HG02759 (cell line): ENCODE data around the gene CYP3A5.
"Not testable (repeated sequence)": the region's sequence is repeated elsewhere in the genome, so short reads cannot be mapped to it uniquely, and the experiment has no call there.

Source experiments
- ATAC-seq: cut with Tn5 transposase; IDR thresholded peaks from one replicate; pipeline ENCODE4 v1.9.1; 2021; ENCODE audit warnings: mild to moderate bottlenecking, moderate library complexity; ENCODE audit not compliant: unreplicated experiment

CYP3A5 gene

GRCh38 chr7:99679400-99680191, at the start of gene CYP3A5:
CYP3A5 (minus strand) TSS chr7:99679996; CDS start chr7:99679896, 100 bp downstream.
- no peak for ATAC-seq

- no peak for ATAC-seq
Measured at GRCh38 chr7:99728615-99729014, 48.8 kb upstream of the CYP3A5 start.

GRCh38 chr7:99723201-99723600, 43.4 kb upstream of the CYP3A5 start:
- not testable (repeated sequence) for ATAC-seq

- ATAC-seq = no peak
Measured at GRCh38 chr7:99720800-99721595, 41.2 kb upstream of the CYP3A5 start.

- no peak for ATAC-seq
Measured at GRCh38 chr7:99719996-99720769, 40.4 kb upstream of the CYP3A5 start.

- no peak for ATAC-seq
Measured at GRCh38 chr7:99713995-99714570, 34.3 kb upstream of the CYP3A5 start.

- no peak for ATAC-seq
Measured at GRCh38 chr7:99709838-99710578, 30.2 kb upstream of the CYP3A5 start.

- ATAC-seq = no peak
Measured at GRCh38 chr7:99709260-99709659, 29.5 kb upstream of the CYP3A5 start.

GRCh38 chr7:99707096-99707495, 27.3 kb upstream of the CYP3A5 start:
- no peak for ATAC-seq

GRCh38 chr7:99699946-99700345, 20.1 kb upstream of the CYP3A5 start:
- ATAC-seq = no peak

GRCh38 chr7:99698867-99699730, 19.3 kb upstream of the CYP3A5 start:
- not testable (repeated sequence) for ATAC-seq

GRCh38 chr7:99694912-99695304, 15.1 kb upstream of the CYP3A5 start:
- ATAC-seq = no peak

GRCh38 chr7:99694201-99694911, 14.6 kb upstream of the CYP3A5 start:
- ATAC-seq = no peak

- ATAC-seq = no peak
Measured at GRCh38 chr7:99693427-99694200, 13.8 kb upstream of the CYP3A5 start.

- no peak for ATAC-seq
Measured at GRCh38 chr7:99693100-99693426, 13.3 kb upstream of the CYP3A5 start.

GRCh38 chr7:99692563-99692962, 12.8 kb upstream of the CYP3A5 start:
- not testable (repeated sequence) for ATAC-seq

- ATAC-seq = not testable (repeated sequence)
Measured at GRCh38 chr7:99691658-99692057, 11.9 kb upstream of the CYP3A5 start.

- not testable (repeated sequence) for ATAC-seq
Measured at GRCh38 chr7:99690918-99691317, 11.1 kb upstream of the CYP3A5 start.
